Activated T-cell treated with anti-CD3 and anti-CD28 coated beads, Interleukin-2, amount 50 U/mL, for 4 hours (primary cell): ENCODE data around the gene WDR82. TPM values are rescaled to one million over a fixed set of nuclear protein-coding genes. Genes with fewer than 3 reads are reported as not detected.

Experiments used
- ATAC-seq, 2 donors: fragments of 200-7000 bp; cut with Tn5 transposase; one replicate each; pipeline ENCODE4 v1.10.0; 2021
- DNase-seq: peaks from one replicate; pipeline ENCODE4 v3.0.0-alpha.2; 2020
- H3K27me3 Mint-ChIP-seq: one replicate; pipeline ENCODE4 v1.8.0; 2021; ENCODE audit warnings: low read depth, mixed read lengths
- H3K36me3 Mint-ChIP-seq: one replicate; pipeline ENCODE4 v1.8.0; 2022; ENCODE audit warnings: mixed read lengths; ENCODE audit not compliant: insufficient read depth
- H3K4me1 Mint-ChIP-seq: one replicate; pipeline ENCODE4 v1.8.0; 2021; ENCODE audit warnings: low read depth, mixed read lengths
- H3K4me3 Mint-ChIP-seq: one replicate; pipeline ENCODE4 v1.8.0; 2021; ENCODE audit warnings: mild to moderate bottlenecking, moderate library complexity, mixed read lengths
- H3K9me3 Mint-ChIP-seq: one replicate; pipeline ENCODE4 v1.8.0; 2021; ENCODE audit warnings: mixed read lengths
- total RNA-seq, 3 donors: library from RNA; stranded (reverse); gene quantifications; one replicate each; pipeline ENCODE4 v1.2.1, GENCODE V29; 2021

Gene WDR82
- total RNA-seq, 3 donors from 2014 or later = 107 to 119 (median 115) TPM

GRCh38 chr3:52246728-52247408, 31.6 kb downstream of the WDR82 start:
- ATAC-seq = peak in 1 of 2 donors; percentile 10
- H3K4me3 Mint-ChIP-seq = peak overlapping the region; percentile 88
- no peaks in the 10 kb centered on the region for H3K9me3 Mint-ChIP-seq
- no peaks in the 10 kb centered on the region for H3K27me3 Mint-ChIP-seq
- H3K4me1 Mint-ChIP-seq = peaks cover 72% of the 10 kb centered on the region
- DNase-seq = no peak
- peaks cover 32% of the 10 kb centered on the region for H3K36me3 Mint-ChIP-seq

GRCh38 chr3:52246264-52246620, 32.2 kb downstream of the WDR82 start:
- ATAC-seq (peak; percentile 16 to 20), DNase-seq (no peak)
- peak overlapping the region; percentile 88 for H3K4me3 Mint-ChIP-seq
- H3K4me1 Mint-ChIP-seq = peaks cover 75% of the 10 kb centered on the region
- H3K27me3 Mint-ChIP-seq = no peaks in the 10 kb centered on the region
- peaks cover 31% of the 10 kb centered on the region for H3K36me3 Mint-ChIP-seq
- H3K9me3 Mint-ChIP-seq = no peaks in the 10 kb centered on the region

- ATAC-seq (peak; percentile 55 to 62), DNase-seq (peak; percentile 34)
- peaks cover 79% of the 10 kb centered on the region for H3K4me1 Mint-ChIP-seq
- H3K36me3 Mint-ChIP-seq = peaks cover 29% of the 10 kb centered on the region
- no peaks in the 10 kb centered on the region for H3K9me3 Mint-ChIP-seq
- peak within 1 kb of the TSS; percentile 88 for H3K4me3 Mint-ChIP-seq
- H3K27me3 Mint-ChIP-seq = no peaks in the 10 kb centered on the region
Measured at GRCh38 chr3:52245322-52246263, 32.9 kb downstream of the WDR82 start, which contains the start of gene PPM1M. Gene PPM1M, plus strand, starts transcription at chr3:52245759. Its CDS starts 66 bp downstream, at chr3:52245825.

GRCh38 chr3:52243791-52244628, 34.4 kb downstream of the WDR82 start:
- Mint-ChIP-seq H3K27me3 (no peaks in the 10 kb centered on the region), H3K4me1 (peaks cover 79% of the 10 kb centered on the region), H3K9me3 (no peaks in the 10 kb centered on the region), H3K36me3 (peaks cover 14% of the 10 kb centered on the region), H3K4me3 (peak overlapping the region; percentile 76)
- DNase-seq (peak; percentile 35), ATAC-seq (peak in 1 of 2 donors; percentile 4)

- ATAC-seq = no peak
- DNase-seq = no peak
- Mint-ChIP-seq H3K4me1 (peaks cover 77% of the 10 kb centered on the region), H3K36me3 (no peaks in the 10 kb centered on the region), H3K4me3 (peak overlapping the region; percentile 33), H3K27me3 (no peaks in the 10 kb centered on the region), H3K9me3 (no peaks in the 10 kb centered on the region)
Measured at GRCh38 chr3:52242039-52242438, 36.4 kb downstream of the WDR82 start.

GRCh38 chr3:52240886-52241370, 37.5 kb downstream of the WDR82 start:
- no peak for DNase-seq

GRCh38 chr3:52240059-52240885, 38.2 kb downstream of the WDR82 start:
- Mint-ChIP-seq H3K4me1 (peaks cover 85% of the 10 kb centered on the region), H3K9me3 (no peaks in the 10 kb centered on the region), H3K4me3 (peak overlapping the region; percentile 96), H3K27me3 (no peaks in the 10 kb centered on the region), H3K36me3 (no peaks in the 10 kb centered on the region)
- ATAC-seq (peak in 1 of 2 donors; percentile 16), DNase-seq (peak; percentile 58)

More at GRCh38 chr3:52240886-52241370, 37.5 kb downstream of the WDR82 start:
- H3K36me3 Mint-ChIP-seq = no peaks in the 10 kb centered on the region
- peak overlapping the region; percentile 96 for H3K4me3 Mint-ChIP-seq
- no peaks in the 10 kb centered on the region for H3K27me3 Mint-ChIP-seq
- ATAC-seq = no peak
- peaks cover 79% of the 10 kb centered on the region for H3K4me1 Mint-ChIP-seq
- no peaks in the 10 kb centered on the region for H3K9me3 Mint-ChIP-seq

GRCh38 chr3:52238761-52239701, 39.4 kb downstream of the WDR82 start, which contains the start of gene TWF2:
Gene TWF2, minus strand, starts transcription at chr3:52239158. Its CDS starts 142 bp downstream, at chr3:52239016.
- H3K4me3 Mint-ChIP-seq = peak within 1 kb of the TSS; percentile 96

GRCh38 chr3:52238193-52238760, 40.2 kb downstream of the WDR82 start:
- Mint-ChIP-seq H3K4me1 (peaks cover 79% of the 10 kb centered on the region), H3K4me3 (peak overlapping the region; percentile 96)
- ATAC-seq = no peak

More at GRCh38 chr3:52238761-52239701, 39.4 kb downstream of the WDR82 start, which contains the start of gene TWF2:
- peak; percentile 84 to 86 for ATAC-seq
- H3K4me1 Mint-ChIP-seq = peaks cover 82% of the 10 kb centered on the region
- H3K36me3 Mint-ChIP-seq = no peaks in the 10 kb centered on the region
- H3K27me3 Mint-ChIP-seq = no peaks in the 10 kb centered on the region
- DNase-seq = peak; percentile 90
- no peaks in the 10 kb centered on the region for H3K9me3 Mint-ChIP-seq

GRCh38 chr3:52237657-52238172, 40.7 kb downstream of the WDR82 start:
- no peaks in the 10 kb centered on the region for H3K9me3 Mint-ChIP-seq
- peak overlapping the region; percentile 96 for H3K4me3 Mint-ChIP-seq
- ATAC-seq (no peak), DNase-seq (no peak)
- H3K36me3 Mint-ChIP-seq = no peaks in the 10 kb centered on the region
- peaks cover 80% of the 10 kb centered on the region for H3K4me1 Mint-ChIP-seq
- no peaks in the 10 kb centered on the region for H3K27me3 Mint-ChIP-seq

More at GRCh38 chr3:52238193-52238760, 40.2 kb downstream of the WDR82 start:
- DNase-seq = no peak
- Mint-ChIP-seq H3K9me3 (no peaks in the 10 kb centered on the region), H3K27me3 (no peaks in the 10 kb centered on the region), H3K36me3 (no peaks in the 10 kb centered on the region)

GRCh38 chr3:52237006-52237656, 41.3 kb downstream of the WDR82 start:
- Mint-ChIP-seq H3K4me3 (peak overlapping the region; percentile 96), H3K4me1 (peaks cover 83% of the 10 kb centered on the region), H3K27me3 (no peaks in the 10 kb centered on the region), H3K9me3 (no peaks in the 10 kb centered on the region), H3K36me3 (no peaks in the 10 kb centered on the region)
- ATAC-seq = no peak
- no peak for DNase-seq
